Body of pancreas (tissue), 4 donors: Measurements from ENCODE around the gene ABCA13. TPM values are rescaled to one million over a fixed set of nuclear protein-coding genes. Genes with fewer than 3 reads are reported as not detected.
"Not testable (repeated sequence)": the region's sequence is repeated elsewhere in the genome, so short reads cannot be mapped to it uniquely, and the experiment has no call there.

Experiments
- ATAC-seq: fragments of 150-250 bp; one replicate; pipeline ENCODE4 v1.9.1; 2016
- DNase-seq, 4 donors: peaks; one replicate each; pipeline ENCODE4 v3.0.0-alpha.2; 2019
- H3K27ac ChIP-seq, 4 donors: fragments of 200-600 bp; sonication (generic); 1 replicate in 3 of 4; 2 replicates in 1 of 4; pipeline versions ENCODE4 v1.5.1 to v1.6.1; 2016 to 2019; ENCODE audit warnings: mild to moderate bottlenecking in 1 of 4, mixed read lengths in 1 of 4, moderate library complexity in 1 of 4
- H3K27me3 ChIP-seq, 2 donors: fragments of 200-600 bp; sonication (generic); one replicate each; pipeline ENCODE4 v1.6.0; 2016; ENCODE audit warnings: mild to moderate bottlenecking in 1 of 2
- H3K36me3 ChIP-seq, 2 donors: fragments of 200-600 bp; sonication (generic); replicated peaks in 1 of 2; 2 replicates each; pipeline ENCODE4 v1.5.1; 2016; ENCODE audit warnings: low read depth in 2 of 2; ENCODE audit not compliant: insufficient read depth in 1 of 2
- H3K4me1 ChIP-seq: fragments of 200-600 bp; sonication (generic); one replicate; pipeline ENCODE4 v1.6.0; 2016
- H3K4me3 ChIP-seq, 2 donors: fragments of 200-600 bp; sonication (generic); 1 replicate in 1 of 2; 2 replicates in 1 of 2; pipeline ENCODE4 v1.5.1; 2016 to 2019
- H3K9me3 ChIP-seq, 3 donors: fragments of 200-600 bp; sonication (generic); 1 replicate in 2 of 3; 2 replicates in 1 of 3; pipeline ENCODE4 v1.5.1; 2016
- CTCF ChIP-seq, 7 experiments: fragments of 450-650 bp in 4 of 7; fragments of 200-600 bp in 3 of 7; sonication (generic) in 3 of 7; IDR thresholded peaks; one replicate each; pipeline ENCODE4 v1.5.1; 2016 to 2019; ENCODE audit warnings: antibody characterized with exemption in 7 of 7
- POLR2A ChIP-seq, 3 donors: fragments of 450-650 bp; IDR thresholded peaks; one replicate each; pipeline ENCODE4 v1.6.1; 2016; ENCODE audit warnings: antibody characterized with exemption in 3 of 3, mild to moderate bottlenecking in 2 of 3
- WGBS, 2 donors: methylation state at CpG; one replicate each; pipeline ENCODE4 v1.1.5; 2017; 5-methylcytosine and 5-hydroxymethylcytosine counted together
- intact Hi-C: fragments of 100-400 bp; cut with DNase I; formaldehyde crosslinking; loops from one replicate; pipeline ENCODE4 v1.15.1; 2023
- total RNA-seq, 2 donors: library from RNA; depleted of rRNA; stranded (reverse); fragments of >200 nt; gene quantifications; one replicate each; pipeline ENCODE4 v1.1.0, GENCODE V29; 2016

The ABCA13 gene
- total RNA-seq, 2 donors from 2014 or later: under 0.01 TPM

GRCh38 chr7:48147078-48147591 is 24.1 kb upstream of the ABCA13 start:
- Histone ChIP-seq H3K36me3 (no peaks in the 10 kb centered on the region), H3K4me1 (peaks cover 32% of the 10 kb centered on the region), H3K9me3 (no peaks in the 10 kb centered on the region), H3K4me3 (no peak overlapping the region), H3K27me3 (no peaks in the 10 kb centered on the region), H3K27ac (peak overlapping the region in 2 of 4 donors; percentile 5 to 36)
- intact Hi-C loops: no loop called here
- no peak for DNase-seq
- ATAC-seq: no peak
- TF ChIP-seq CTCF (IDR thresholded peaks at IDR 0.05) (no peak), POLR2A (IDR thresholded peaks at IDR 0.05) (no peak)
- 80 to 83% methylated on average over 4 of the region's 4 CpGs for WGBS, 2 donors

GRCh38 chr7:48147690-48148089 is 23.6 kb upstream of the ABCA13 start:
- H3K4me3 ChIP-seq, intact Hi-C loops, H3K9me3 ChIP-seq, H3K27me3 ChIP-seq, H3K36me3 ChIP-seq: not testable (repeated sequence)
- WGBS, 2 donors: 36 to 39% methylated on average over 7 of the region's 7 CpGs
- ATAC-seq (peak; percentile 71), DNase-seq (peak; percentile 38 to 69 (median 56))
- Histone ChIP-seq H3K4me1 (peaks cover 32% of the 10 kb centered on the region), H3K27ac (peak overlapping the region in 2 of 4 donors; percentile 5 to 36)

- no peak overlapping the region for H3K4me3 ChIP-seq
- H3K36me3 ChIP-seq: no peaks in the 10 kb centered on the region
- no peaks in the 10 kb centered on the region for H3K9me3 ChIP-seq
- no peak for DNase-seq
- intact Hi-C loops: no loop called here
- H3K4me1 ChIP-seq: peaks cover 32% of the 10 kb centered on the region
- no peak for ATAC-seq
- WGBS, 2 donors: 85 to 93% methylated on average over 2 of the region's 2 CpGs
- H3K27me3 ChIP-seq: no peaks in the 10 kb centered on the region
- TF ChIP-seq CTCF (IDR thresholded peaks at IDR 0.05) (no peak), POLR2A (IDR thresholded peaks at IDR 0.05) (no peak)
- H3K27ac ChIP-seq: no peak overlapping the region
Measured at GRCh38 chr7:48148311-48148710, 22.9 kb upstream of the ABCA13 start.

GRCh38 chr7:48149058-48149457 is 22.2 kb upstream of the ABCA13 start:
- intact Hi-C loops: no loop called here
- Histone ChIP-seq H3K4me1 (peaks cover 27% of the 10 kb centered on the region), H3K36me3 (no peaks in the 10 kb centered on the region), H3K4me3 (no peak overlapping the region), H3K27me3 (no peaks in the 10 kb centered on the region), H3K9me3 (no peaks in the 10 kb centered on the region), H3K27ac (no peak overlapping the region)
- TF ChIP-seq POLR2A (IDR thresholded peaks at IDR 0.05) (no peak), CTCF (IDR thresholded peaks at IDR 0.05) (no peak)
- no peak for ATAC-seq
- no peak for DNase-seq

- Histone ChIP-seq H3K27me3 (no peaks in the 10 kb centered on the region), H3K4me3 (no peak overlapping the region), H3K9me3 (no peaks in the 10 kb centered on the region), H3K27ac (no peak overlapping the region), H3K4me1 (peaks cover 19% of the 10 kb centered on the region), H3K36me3 (no peaks in the 10 kb centered on the region)
- ATAC-seq: no peak
- TF ChIP-seq CTCF (IDR thresholded peaks at IDR 0.05) (no peak), POLR2A (IDR thresholded peaks at IDR 0.05) (no peak)
- no peak for DNase-seq
- intact Hi-C loops: no loop called here
- 82 to 86% methylated on average over 3 of the region's 3 CpGs for WGBS, 2 donors
Measured at GRCh38 chr7:48150086-48150485, 21.2 kb upstream of the ABCA13 start.
